ENCODE measurements around the gene RNF224.

- TF ChIP-seq CTCF (IDR thresholded peaks at IDR 0.05) (no peak), POLR2A (IDR thresholded peaks at IDR 0.05) (no peak)
These were observed 28.4 kb upstream of the RNF224 start for GRCh38 chr9:137198902-137199283.
